GM12874 (cell line): ENCODE results near the gene LECT2.

Experiments
- CTCF ChIP-seq: IDR thresholded peaks from 2 replicates; pipeline ENCODE4 v1.5.1; 2011; ENCODE audit warnings: low read depth, mild to moderate bottlenecking, control low read depth, low read length, moderate library complexity; ENCODE audit not compliant: insufficient read depth

LECT2 gene

GRCh38 chr5:135978993-135979392, 24.2 kb upstream of the LECT2 start:
- no peak for TF ChIP-seq CTCF

GRCh38 chr5:135978212-135978631, 23.4 kb upstream of the LECT2 start:
- TF ChIP-seq CTCF, result no peak

GRCh38 chr5:135977375-135977928, 22.7 kb upstream of the LECT2 start:
- TF ChIP-seq CTCF, result peak; percentile 98

- no peak for TF ChIP-seq CTCF
Observed at GRCh38 chr5:135976216-135976615, 21.4 kb upstream of the LECT2 start.

GRCh38 chr5:135975122-135975521, 20.3 kb upstream of the LECT2 start:
- no peak for TF ChIP-seq CTCF

GRCh38 chr5:135974021-135974600, 19.3 kb upstream of the LECT2 start:
- no peak for TF ChIP-seq CTCF

- no peak for TF ChIP-seq CTCF
Observed at GRCh38 chr5:135973323-135974020, 18.7 kb upstream of the LECT2 start.
